Gastroesophageal sphincter (tissue), 3 donors: ENCODE data around the gene PLPP7.

Experiments
- CTCF ChIP-seq, 4 experiments: fragments of 200-600 bp in 2 of 4; fragments of 450-650 bp in 2 of 4; sonication (generic) in 1 of 4; IDR thresholded peaks; one replicate each; pipeline ENCODE4 v1.5.1; 2017 to 2019; ENCODE audit warnings: antibody characterized with exemption in 4 of 4, mild to moderate bottlenecking in 2 of 4, moderate library complexity in 2 of 4
- EP300 ChIP-seq: sonication (generic); formaldehyde crosslinking; IDR thresholded peaks from one replicate; pipeline ENCODE4 v1.6.1; 2017; ENCODE audit warnings: antibody characterized with exemption, mild to moderate bottlenecking
- POLR2A ChIP-seq, 2 donors: fragments of 450-650 bp; IDR thresholded peaks; one replicate each; pipeline ENCODE4 v1.6.1; 2017; ENCODE audit warnings: antibody characterized with exemption in 2 of 2, mild to moderate bottlenecking in 2 of 2, moderate library complexity in 1 of 2
- POLR2AphosphoS5 ChIP-seq: sonication (generic); formaldehyde crosslinking; IDR thresholded peaks from one replicate; pipeline ENCODE4 v1.6.1; 2017; ENCODE audit warnings: antibody characterized with exemption

DNA sequence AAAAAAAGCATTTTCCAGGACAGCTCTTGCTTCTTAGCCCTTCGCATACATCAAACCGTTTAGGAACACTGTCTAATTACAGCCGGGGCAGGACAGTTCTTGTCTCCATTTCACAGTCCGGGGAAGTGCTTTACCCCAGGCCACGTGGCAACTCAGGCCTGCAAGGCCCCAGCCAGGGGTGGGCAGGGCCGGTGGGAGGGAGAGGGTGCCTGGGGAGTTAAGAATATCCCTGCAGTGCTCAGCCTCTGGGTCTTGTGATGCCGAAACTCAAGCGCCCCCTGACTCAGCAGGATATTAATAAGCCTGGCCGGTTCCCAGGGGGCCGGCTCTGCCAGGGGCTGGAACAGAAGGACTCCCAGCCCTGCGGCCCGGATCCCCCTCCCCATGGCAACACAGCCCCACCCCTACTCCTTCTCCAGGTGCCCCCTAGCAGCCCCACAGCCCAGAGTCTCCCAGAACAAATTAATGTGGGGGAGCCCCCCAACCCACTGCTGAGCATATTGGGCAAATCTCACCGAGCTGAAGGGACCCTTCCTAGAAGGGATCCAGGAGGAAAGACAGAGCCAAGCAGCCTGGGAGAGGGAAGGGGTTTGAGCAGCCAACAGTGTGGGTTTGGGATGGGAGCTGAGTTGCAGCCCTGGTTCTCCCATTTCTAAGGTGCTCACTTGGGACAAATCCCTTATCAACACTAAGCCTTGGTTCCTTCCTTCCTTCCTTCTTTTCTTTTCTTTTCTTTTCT is 45.3 kb downstream of the PLPP7 start:
- TF ChIP-seq CTCF (IDR thresholded peaks at IDR 0.05) (no peak), POLR2A (IDR thresholded peaks at IDR 0.05) (no peak), POLR2AphosphoS5 (no peak), EP300 (no peak)
